Measurements from ENCODE around the gene PRSS37. TPM values are rescaled to one million over a fixed set of nuclear protein-coding genes. Genes with fewer than 3 reads are reported as not detected.
"Not testable (repeated sequence)": the region's sequence is repeated elsewhere in the genome, so short reads cannot be mapped to it uniquely, and the experiment has no call there.

The PRSS37 gene, protein sequence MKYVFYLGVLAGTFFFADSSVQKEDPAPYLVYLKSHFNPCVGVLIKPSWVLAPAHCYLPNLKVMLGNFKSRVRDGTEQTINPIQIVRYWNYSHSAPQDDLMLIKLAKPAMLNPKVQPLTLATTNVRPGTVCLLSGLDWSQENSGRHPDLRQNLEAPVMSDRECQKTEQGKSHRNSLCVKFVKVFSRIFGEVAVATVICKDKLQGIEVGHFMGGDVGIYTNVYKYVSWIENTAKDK
- total RNA-seq, result not detected
- long read RNA-seq, result 0 reads

DNA sequence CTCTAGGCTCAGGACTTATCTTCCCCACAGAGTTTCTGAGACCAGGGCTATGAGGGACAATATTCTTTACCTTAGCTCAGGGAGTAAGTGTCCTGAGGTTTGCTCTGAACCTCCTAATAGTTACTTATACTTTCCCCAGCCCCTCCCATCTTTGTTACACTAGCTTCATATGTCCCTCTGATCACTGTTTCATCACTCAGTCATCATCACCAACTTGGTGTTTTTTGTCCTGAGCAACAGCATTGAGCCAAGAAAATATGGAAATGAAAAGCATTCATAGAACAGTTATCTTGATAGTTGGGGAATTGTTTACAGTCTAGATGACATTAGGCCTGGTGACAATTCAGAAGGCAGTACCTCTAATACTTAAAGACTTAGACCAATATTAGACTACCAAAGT, at the start of gene PRSS37:
PRSS37 (minus strand) TSS at position 101 of the 400 bp plus-strand sequence. CDS start 436 bp downstream, outside the sequence.
- no peak for DNase-seq (ENCODE audit: low spot score)
- intact Hi-C loops (cut with DNase I), result no loop called here

DNA sequence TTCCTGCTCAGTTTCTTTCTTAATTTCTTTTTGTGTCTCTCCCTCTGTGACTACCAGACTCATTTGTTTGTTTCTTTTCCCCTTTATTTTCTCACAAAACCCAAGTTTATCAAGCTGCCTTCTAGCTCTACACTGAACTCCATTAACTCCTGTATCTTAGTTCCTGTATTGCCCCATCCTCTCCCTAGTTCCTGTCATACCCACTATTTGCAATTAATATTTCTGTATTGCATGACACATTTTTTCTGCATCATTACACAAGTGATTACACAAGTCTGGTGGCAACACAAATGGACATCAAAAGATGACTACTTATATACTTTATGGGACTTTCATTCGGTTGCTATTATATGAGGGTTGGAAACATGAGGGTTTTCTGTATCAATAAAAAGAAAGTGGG, 48.0 kb upstream of the PRSS37 start:
- DNase-seq (ENCODE audit: low spot score), result no peak
- intact Hi-C loops (cut with DNase I), result no loop called here

DNA sequence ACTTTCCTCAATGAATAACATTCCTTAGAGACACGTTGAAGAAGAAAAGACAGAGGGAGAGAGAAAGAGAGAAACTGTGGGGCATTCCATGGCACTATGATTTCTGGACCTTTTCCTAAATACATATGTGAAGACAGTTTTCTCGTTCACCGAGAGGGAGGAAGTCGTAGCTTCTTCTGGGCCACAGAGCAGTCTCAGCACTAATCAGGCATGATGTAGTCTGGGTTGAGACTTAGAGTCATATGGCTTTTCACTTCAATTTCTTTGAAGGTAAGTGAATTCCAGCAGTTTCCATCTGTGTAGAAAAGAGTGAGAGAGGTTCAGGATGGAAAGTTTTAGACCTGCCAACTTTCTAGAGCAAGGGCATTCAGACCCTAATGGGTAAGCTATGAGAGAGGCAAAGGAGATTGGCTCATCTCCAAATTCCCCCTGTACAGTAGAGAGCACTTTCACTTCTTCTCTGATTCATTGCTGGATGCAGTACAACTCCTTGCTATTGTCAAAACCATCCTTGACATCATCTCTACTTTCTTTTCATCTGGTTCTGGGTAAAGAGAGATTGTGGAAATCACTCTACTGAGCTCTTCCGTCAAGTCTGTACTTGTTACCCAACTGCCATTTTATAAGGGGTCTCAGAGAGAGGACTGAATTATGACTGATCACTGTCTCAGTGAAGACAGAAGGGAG, 43.4 kb upstream of the PRSS37 start:
- intact Hi-C loops (cut with DNase I), result no loop called here
- DNase-seq (ENCODE audit: low spot score), result no peak

DNA sequence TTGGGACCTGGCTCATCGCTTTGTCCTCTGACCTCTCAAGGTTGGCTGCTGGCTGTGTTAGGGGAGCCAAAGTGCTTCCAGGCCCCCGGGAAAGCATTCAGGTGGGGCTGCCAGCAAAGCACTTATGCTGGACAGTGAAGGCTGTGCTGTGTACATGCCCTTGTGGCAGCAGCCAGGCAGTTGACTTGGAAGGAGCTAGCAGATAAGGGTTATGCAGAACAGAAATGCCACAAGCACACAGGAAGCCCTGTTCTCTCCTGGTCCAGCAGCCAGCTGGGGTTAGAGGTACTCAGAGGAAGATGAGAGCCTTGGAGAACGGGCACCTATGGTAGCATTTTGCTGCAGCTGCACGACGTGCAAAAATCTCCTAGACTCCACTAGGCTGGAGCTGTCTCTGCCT, 39.7 kb upstream of the PRSS37 start:
- intact Hi-C loops (cut with DNase I), result no loop called here

DNA sequence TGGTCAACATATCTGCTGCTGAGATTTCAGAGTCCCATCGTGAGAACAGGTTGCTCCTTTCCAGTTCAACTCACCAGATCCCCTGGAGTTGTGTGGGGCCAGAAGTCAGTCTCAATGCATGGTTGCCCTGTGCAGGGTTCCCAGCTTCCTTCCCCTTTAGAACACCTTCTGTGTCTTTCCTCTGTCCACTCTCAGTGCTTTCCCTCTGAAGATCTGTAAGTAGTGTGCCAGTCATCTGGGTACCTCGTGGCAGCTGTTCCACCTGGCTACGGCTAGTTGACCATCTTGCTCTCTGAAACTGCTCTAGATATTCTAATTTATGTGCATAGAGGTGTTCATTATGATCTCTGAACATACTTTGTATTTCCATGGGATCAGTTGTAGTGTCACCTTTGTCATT, 36.1 kb upstream of the PRSS37 start:
- no peak for DNase-seq (ENCODE audit: low spot score)
- intact Hi-C loops (cut with DNase I), result no loop called here

More for the DNA sequence above, 39.7 kb upstream of the PRSS37 start:
- no peak for DNase-seq (ENCODE audit: low spot score)

DNA sequence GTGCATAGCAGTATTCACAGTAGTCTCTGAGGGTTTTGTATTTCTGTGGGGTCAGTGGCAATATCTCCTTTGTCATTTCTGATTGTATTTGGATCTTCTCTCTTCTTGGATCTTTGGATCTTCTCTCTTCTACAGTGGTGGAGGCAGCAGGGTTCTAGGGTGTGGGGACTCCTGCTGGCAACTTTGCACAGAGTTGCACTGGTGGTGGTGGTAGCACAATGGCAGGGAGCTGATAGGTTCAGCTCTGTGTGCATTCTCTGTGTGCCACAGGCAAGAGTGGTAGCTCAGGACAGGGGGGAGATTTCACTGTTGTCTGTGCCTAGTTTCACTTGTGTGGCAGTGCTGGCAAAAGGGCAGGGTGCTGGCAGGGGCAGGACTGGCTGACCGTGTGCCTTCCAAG, 35.1 kb upstream of the PRSS37 start:
- intact Hi-C loops (cut with DNase I), result no loop called here
- no peak for DNase-seq (ENCODE audit: low spot score)

DNA sequence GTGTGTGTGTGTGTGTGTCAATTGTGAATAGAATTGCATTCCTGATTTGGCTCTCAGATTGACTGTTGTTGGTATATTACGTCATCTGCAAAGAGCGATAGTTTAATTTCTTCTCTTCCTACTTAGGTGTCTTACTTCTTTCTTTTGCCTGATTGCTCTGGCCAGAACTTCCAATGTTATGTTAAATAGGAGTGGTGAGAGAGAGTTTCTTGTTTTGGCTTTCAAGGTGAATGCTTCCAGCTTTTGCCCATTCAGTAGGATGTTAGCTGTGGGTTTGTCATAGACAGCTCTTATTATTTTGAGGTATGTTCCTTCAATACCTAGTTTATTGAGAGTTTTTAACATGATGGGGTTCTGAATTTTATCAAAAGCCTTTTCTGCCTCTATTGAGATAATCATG, 34.2 kb upstream of the PRSS37 start:
- intact Hi-C loops (cut with DNase I), result no loop called here
- no peak for DNase-seq (ENCODE audit: low spot score)

DNA sequence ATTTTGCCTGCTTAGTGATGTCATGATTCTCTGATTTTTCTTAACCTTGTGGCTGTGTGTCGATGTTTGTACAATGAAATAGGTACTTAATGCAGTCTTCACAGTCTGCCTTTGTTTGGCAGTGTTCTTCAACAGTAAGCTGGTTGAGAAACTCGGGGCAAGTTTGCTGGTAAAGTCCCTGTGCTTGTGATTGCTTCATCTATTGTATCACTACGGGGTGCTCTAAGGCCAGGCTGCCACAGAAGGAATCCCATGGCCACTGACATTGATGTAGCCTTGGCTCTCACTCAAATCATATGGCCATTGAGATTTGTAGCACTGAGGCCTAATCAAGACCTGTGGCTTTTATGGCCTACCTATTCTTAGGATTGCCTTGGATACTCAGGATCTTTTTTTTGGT, 33.5 kb upstream of the PRSS37 start:
- intact Hi-C loops (cut with DNase I), result no loop called here
- DNase-seq (ENCODE audit: low spot score), result no peak

DNA sequence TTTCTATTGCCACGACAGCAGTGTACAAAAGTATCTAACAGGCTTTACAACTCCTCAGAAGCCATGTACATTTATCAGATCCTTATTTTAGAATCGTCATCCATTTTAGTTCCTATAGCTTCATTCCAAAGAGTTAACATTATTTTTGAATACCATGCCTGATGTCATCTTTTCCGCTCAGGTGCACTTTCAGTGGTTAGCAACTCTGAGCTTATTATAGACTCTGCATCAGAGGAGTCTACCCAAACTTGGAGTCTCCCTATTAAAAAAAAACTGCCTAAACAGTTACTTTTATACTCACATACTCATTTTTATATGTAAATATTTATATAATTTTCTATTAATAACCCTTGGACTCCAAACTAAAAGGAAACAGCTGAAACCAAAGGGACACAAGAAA, 31.6 kb upstream of the PRSS37 start:
- intact Hi-C loops (cut with DNase I), result no loop called here
- no peak for DNase-seq (ENCODE audit: low spot score)

DNA sequence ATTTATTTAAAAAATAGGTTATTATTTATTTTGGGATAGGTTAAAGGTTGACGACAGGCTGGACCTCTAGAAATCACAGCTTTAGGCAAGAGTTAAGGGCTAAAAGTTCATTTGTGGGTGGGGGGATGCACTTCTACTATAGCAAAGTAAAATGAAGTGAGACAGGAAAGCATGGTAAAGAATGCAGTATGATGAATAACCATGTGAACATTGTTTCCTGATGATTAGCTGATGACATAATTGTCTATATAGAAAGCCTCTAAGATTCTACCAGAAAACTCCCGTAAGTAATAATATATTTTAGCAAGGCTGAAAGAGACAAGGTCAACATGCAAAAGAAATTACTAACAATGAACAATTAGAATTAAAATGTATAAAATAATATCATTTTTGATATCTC, 25.7 kb upstream of the PRSS37 start:
- DNase-seq (ENCODE audit: low spot score), result no peak
- intact Hi-C loops (cut with DNase I), result no loop called here

DNA sequence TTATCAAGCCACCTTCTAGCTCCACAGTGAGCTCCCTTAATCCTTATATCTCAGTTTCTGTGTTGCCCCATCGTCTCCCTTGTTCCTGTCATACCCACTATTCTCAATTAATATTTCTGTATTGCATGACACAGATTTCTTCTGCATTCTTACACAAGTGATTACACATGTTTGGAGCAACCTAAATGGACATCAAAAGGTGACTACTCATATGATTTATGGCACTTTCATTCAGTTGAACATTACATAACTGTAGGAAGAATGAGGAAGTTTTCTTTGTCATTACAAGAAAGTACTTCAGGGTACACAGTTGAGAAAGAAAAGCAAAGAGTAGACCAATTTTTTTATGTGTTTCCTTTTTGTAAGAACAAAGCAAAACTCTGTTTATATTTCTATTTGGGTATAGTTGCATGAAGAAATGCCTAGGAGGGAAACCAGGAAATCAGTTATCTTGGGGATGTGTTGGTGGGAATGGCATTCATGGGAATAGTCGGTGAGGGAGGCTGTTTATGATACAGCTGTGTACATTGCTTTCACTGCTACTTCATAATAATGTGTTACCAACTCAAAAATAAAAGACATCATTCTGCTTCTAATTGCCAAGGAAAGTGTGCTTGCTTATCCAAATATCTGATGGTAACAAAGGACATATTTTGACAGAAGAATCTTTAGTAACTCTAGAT, 23.6 kb upstream of the PRSS37 start:
- no peak for DNase-seq (ENCODE audit: low spot score)
- intact Hi-C loops (cut with DNase I), result no loop called here

DNA sequence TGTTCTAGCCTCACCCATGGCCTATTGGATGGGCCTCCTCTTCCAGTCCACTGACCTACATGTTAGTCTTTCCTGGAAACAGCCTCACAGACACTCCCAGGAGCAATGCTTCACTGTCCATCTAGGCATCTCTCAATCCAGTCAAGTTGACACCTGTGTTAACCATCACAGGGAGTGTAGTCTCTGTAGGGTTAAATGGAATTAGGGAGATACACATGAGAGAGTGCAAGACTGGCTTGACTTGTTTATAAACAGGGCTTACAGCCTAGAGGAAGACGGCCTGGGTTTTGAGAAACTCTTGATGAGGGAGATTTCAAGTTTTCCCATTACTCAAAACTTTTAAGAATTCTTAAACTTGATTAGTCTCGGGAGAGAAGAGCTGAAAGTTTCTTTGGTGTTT, 18.9 kb upstream of the PRSS37 start:
- intact Hi-C loops (cut with DNase I), result no loop called here
- DNase-seq (ENCODE audit: low spot score), result no peak

DNA sequence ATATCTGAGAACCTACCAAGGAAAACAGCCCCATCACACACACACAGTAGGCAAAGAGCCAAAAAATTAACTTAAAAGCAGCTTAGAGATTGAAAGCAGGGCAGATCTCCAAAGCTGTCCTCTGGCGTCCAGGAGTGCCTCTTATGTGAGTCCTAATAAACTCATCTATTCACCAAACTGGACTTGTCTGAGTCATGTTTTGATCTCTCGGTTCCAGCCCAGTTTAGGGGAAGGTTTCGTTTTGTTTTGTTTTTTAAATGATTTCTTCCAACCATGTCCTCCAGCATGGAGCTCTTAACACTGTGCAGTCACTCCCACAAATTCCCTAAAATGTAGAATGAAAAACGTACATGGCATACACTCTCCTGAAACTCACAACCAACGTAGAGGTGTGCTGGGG, 6.7 kb upstream of the PRSS37 start:
- no peak for DNase-seq (ENCODE audit: low spot score)
- intact Hi-C loops (cut with DNase I), result no loop called here

DNA sequence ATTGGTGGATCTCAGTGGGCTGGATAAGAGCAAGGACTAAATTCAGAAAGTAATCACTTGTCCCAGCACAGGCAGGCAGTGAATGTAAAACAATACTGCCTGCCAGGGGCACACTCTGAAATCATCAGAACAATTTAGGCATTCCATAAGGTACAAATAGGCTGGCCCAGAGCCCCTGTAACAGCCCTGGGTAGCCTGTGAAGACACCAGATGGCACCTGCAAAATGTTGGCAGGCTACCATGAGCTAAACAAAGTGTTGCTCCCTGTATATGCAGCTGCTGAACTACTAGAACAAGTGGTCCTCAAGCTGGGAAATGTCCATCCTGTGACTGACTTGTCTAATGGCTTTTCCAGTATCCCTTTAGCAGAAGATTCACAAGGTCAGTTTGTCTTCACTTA, 3.0 kb upstream of the PRSS37 start:
- intact Hi-C loops (cut with DNase I), result no loop called here
- DNase-seq (ENCODE audit: low spot score), result no peak

DNA sequence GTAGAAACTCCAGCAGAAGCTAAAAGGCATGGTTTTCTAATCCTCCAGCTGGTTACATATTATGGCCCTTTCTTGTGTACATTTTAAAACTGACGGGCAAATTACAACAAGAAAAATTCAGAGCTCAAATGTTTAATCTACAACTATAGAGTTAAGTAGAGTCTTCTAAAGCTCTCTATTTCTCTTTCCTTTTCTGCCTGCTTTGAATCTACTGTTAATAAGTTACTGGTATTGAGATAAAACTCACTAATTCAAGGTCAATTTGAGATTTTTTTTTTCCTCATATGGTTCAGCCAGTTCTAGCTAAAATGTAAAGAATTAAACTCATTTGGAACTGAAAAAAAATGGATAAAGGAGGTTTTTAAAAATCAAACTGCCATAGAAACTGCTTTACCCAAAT, 1.6 kb upstream of the PRSS37 start:
- DNase-seq (ENCODE audit: low spot score), result no peak
- intact Hi-C loops (cut with DNase I), result no loop called here

DNA sequence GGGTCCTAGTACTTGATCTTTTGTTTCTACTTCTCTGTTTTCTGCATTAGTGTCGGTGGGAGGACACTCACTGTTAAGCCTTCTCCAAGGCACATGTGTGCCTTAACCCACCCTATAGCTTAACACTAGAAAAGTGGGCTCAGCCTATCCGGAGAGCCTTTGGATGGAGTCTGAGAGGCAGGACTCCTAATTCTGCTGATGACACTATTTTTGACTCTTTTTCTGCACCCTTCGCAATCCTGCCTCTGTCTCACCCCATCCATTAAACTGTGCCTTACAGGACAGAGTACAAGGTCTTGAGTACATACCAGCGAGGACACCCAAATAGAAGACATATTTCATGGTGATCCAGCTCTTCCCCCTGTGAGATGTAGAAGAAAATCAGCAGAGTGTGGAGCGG, 577 bp downstream of the PRSS37 start:
- intact Hi-C loops (cut with DNase I), result no loop called here
- no peak for DNase-seq (ENCODE audit: low spot score)

DNA sequence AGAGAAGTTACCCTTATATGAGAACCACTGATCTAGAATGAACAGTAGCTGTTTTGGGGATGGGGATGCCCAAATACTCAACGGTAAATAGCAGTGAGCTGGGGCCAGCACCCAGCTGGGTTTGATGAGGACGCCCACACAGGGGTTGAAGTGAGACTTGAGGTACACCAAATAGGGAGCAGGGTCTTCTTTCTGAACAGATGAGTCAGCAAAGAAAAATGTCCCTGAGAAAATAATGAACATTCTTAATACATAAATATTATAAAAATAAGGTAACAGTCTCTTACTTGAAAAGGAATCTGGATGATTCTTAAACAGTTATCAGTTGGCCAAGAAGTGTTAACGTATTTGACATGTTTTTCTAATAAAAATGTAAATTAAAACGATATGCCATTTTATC, 2.0 kb downstream of the PRSS37 start:
- DNase-seq (ENCODE audit: low spot score), result no peak
- intact Hi-C loops (cut with DNase I), result no loop called here

DNA sequence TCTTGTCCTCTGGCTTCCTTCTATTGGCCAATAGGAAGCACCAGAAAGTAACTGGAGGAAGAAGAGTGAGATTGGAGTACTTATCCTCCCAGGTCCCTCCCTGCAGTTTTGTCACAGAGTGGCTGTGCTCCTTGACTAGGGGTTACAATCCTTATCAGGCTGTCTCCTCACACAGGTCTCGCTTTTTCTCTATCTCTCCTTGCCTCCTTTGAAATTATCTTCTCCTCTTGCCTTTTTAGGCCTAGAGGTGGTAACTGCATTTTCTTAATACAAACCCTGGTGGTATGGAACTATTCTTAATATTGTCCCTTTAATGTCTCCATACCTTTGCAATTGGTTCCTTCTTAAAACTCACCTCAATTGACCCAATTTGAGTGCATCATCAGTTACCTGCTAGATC, 2.7 kb downstream of the PRSS37 start:
- DNase-seq (ENCODE audit: low spot score), result no peak
- intact Hi-C loops (cut with DNase I), result no loop called here

DNA sequence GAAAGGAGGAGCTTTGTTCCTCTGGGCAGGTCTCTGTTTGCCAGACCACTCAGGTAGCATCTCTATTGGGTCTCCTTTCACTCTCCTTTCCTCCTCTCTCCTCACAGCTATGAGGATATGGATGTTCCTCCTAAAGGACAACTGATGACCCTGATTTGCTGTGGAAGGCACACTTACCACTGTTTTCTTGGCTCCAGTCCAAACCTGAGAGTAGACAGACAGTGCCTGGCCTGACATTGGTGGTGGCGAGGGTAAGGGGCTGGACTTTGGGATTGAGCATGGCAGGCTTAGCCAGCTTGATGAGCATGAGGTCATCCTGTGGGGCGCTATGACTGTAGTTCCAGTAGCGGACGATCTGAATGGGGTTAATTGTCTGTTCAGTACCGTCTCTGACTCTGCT, 3.6 kb downstream of the PRSS37 start:
- no peak for DNase-seq (ENCODE audit: low spot score)
- intact Hi-C loops (cut with DNase I), result no loop called here

DNA sequence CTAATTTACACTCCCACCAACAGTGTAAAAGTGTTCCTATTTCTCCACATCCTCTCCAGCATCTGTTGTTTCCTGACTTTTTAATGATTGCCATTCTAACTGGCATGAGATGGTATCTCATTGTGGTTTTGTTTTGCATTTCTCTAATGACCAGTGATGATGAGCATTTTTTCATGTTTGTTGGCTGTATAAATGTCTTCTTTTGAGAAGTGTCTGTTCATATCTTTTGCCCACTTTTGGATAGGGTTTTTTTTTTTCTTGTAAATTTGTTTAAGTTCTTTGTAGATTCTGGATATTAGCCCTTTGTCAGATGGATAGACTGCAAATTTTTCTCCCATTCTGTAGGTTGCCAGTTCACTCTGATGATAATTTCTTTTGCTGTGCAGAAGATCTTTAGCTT, 18.9 kb downstream of the PRSS37 start:
- intact Hi-C loops (cut with DNase I); DNase-seq (ENCODE audit: low spot score): not testable (repeated sequence)

DNA sequence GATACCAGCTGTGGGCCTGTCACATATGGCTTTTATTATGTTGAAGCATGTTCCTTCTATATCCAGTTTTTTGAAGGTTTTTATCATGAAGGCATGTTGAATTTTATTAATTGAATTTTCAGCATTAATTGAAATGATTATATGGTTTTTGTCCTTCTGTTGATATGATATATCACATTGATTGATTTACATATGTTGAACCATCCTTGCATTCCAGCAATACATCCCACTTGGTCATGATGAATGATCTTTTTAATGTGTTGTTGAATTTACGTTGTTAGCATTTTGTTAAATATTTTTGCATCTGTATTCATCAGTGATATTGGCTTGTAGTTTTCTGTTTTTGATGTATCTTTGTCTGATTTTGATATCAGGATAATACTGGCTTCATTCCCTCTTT, 21.2 kb downstream of the PRSS37 start:
- DNase-seq (ENCODE audit: low spot score), result no peak
- intact Hi-C loops (cut with DNase I), result no loop called here
